ENCODE data around the gene FOXC1.

Gene FOXC1

DNA sequence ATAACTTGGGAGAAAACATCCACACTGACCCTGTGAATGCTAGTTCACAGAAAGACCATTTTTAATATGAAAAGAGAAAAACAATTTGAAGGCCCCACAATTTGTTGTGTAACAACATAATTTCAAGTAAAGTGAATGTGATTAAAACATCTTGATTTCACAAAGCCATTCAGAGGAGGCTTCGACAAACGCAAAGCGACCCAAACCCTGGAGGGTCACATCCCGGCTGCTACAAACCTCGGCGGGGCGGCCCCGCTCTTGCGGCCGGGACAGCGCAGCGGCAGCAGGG is 14.0 kb downstream of the FOXC1 start:
- no peak overlapping the region for H3K27ac ChIP-seq (ENCODE audit: low read depth, low read length)
- H3K9ac ChIP-seq (ENCODE audit: low read depth in 1 of 2, low read length in 2 of 2), result no peak overlapping the region
- no peaks in the 10 kb centered on the region for H3K9me3 ChIP-seq (ENCODE audit: control insufficient read depth in 1 of 2, low read length in 2 of 2)
- H3K27me3 ChIP-seq (ENCODE audit: control insufficient read depth in 1 of 2, insufficient read depth in 2 of 2, low read length in 2 of 2), result peaks cover 17 to 20% of the 10 kb centered on the region in 2 donors
- peaks cover 5 to 8% of the 10 kb centered on the region in 2 donors for H3K4me1 ChIP-seq (ENCODE audit: control insufficient read depth in 1 of 2, insufficient read depth in 2 of 2, low read length in 2 of 2)
- peaks cover 6 to 9% of the 10 kb centered on the region in 2 donors for H3K36me3 ChIP-seq (ENCODE audit: control insufficient read depth in 1 of 2, insufficient read depth in 2 of 2, low read length in 2 of 2)
- no peak overlapping the region for H3K4me3 ChIP-seq (ENCODE audit: low read depth in 1 of 2, low read length in 2 of 2)

DNA sequence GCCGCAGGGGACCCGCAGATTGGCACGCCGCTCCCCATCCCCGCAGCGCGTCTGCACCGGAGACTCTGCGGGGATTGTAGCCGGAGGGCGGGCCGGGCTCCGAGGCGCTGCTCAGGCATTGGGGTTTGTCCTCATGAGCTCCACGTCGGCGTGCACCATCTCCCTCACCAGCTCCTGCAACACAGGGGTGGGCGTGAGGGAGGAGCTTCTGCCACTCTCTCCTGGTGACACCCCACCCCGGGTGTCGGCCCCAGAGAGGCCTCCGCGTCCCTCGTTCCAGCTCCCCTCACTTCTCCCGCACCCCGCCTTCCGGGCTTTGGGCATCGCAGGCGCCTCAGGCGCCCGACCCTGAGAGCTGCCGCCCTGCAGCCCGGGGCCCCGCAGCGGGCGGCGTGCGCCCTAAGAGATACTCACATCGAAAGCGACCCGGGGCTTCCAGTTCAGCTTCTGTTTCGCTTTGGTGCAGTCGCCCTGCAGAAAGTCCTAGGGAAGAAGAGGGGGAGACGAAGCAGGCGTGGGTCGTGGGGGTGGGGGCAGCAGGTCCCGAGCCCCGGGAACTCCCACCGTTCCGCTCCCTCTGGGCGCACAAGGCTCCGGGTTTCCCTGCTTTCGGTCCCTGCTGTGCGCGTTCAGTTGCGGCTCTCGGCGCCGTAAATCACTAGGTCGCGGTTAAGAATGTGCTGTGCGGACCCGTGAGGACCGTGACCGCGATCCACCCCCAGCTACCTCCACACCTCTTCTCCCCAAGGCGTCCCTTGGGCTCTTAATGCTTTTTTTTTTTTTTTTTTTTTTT is 14.5 kb downstream of the FOXC1 start:
- peaks cover 6 to 9% of the 10 kb centered on the region in 2 donors for H3K36me3 ChIP-seq (ENCODE audit: control insufficient read depth in 1 of 2, insufficient read depth in 2 of 2, low read length in 2 of 2)
- H3K27me3 ChIP-seq (ENCODE audit: control insufficient read depth in 1 of 2, insufficient read depth in 2 of 2, low read length in 2 of 2), result peaks cover 20% of the 10 kb centered on the region in 2 donors
- no peaks in the 10 kb centered on the region for H3K9me3 ChIP-seq (ENCODE audit: control insufficient read depth in 1 of 2, low read length in 2 of 2)
- H3K4me3 ChIP-seq (ENCODE audit: low read depth in 1 of 2, low read length in 2 of 2), result peak overlapping the region; percentile 9 to 71
- H3K27ac ChIP-seq (ENCODE audit: low read depth, low read length), result no peak overlapping the region
- no peak overlapping the region for H3K9ac ChIP-seq (ENCODE audit: low read depth in 1 of 2, low read length in 2 of 2)
- H3K4me1 ChIP-seq (ENCODE audit: control insufficient read depth in 1 of 2, insufficient read depth in 2 of 2, low read length in 2 of 2), result peaks cover 5 to 8% of the 10 kb centered on the region in 2 donors

DNA sequence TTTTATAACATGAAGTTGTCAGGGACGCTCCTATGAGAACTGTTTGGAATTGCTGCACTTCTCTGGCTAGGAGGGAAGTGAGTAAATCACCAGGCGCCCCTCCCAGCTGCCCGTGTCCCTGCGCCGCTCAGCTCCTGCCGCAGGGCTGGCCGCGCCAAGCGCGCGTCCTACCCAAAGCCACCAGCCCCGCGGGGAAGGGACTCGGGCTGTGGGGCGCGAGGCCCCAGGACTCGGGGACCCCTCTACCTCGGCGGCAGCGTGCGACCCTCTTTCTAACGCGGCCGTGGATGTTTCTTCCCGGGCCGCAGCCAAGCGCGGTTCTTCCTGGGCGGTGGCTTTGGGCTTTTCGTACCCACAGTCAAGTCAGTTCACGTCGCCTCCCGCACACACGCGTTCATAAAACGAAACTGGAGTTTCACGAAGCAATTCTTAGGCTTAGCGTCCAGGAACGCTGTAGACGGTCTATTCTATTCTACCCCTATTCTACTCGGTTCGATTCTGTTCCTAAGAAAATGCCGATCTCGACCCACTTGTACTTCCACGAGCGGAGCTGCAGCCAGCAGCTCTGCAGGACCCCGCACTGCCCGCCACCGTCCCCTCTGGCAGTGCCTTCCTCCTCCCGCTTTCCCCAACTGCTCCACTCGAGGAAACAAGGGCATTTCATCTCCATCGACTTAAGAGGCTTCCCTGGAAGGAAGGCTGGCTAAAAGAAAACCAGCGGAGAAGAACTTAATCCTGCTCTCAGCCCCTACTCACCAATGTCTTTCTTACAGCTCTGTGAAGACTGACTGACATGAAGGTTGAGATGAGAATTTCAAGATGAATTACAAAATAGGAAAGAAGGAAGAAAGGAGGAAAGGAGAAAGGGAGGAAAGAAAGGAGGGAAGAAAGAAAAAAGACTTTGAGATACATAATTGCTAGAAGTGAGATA is 15.4 kb downstream of the FOXC1 start:
- Histone ChIP-seq H3K4me3 (ENCODE audit: low read depth in 1 of 2, low read length in 2 of 2) (peak overlapping the region; percentile 70 to 71), H3K27ac (ENCODE audit: low read depth, low read length) (no peak overlapping the region), H3K4me1 (ENCODE audit: control insufficient read depth in 1 of 2, insufficient read depth in 2 of 2, low read length in 2 of 2) (peaks cover 5 to 8% of the 10 kb centered on the region in 2 donors), H3K9me3 (ENCODE audit: control insufficient read depth in 1 of 2, low read length in 2 of 2) (no peaks in the 10 kb centered on the region), H3K9ac (ENCODE audit: low read depth in 1 of 2, low read length in 2 of 2) (peak overlapping the region; percentile 22 to 55), H3K27me3 (ENCODE audit: control insufficient read depth in 1 of 2, insufficient read depth in 2 of 2, low read length in 2 of 2) (peaks cover 18 to 20% of the 10 kb centered on the region in 2 donors), H3K36me3 (ENCODE audit: control insufficient read depth in 1 of 2, insufficient read depth in 2 of 2, low read length in 2 of 2) (peaks cover 6 to 9% of the 10 kb centered on the region in 2 donors)

DNA sequence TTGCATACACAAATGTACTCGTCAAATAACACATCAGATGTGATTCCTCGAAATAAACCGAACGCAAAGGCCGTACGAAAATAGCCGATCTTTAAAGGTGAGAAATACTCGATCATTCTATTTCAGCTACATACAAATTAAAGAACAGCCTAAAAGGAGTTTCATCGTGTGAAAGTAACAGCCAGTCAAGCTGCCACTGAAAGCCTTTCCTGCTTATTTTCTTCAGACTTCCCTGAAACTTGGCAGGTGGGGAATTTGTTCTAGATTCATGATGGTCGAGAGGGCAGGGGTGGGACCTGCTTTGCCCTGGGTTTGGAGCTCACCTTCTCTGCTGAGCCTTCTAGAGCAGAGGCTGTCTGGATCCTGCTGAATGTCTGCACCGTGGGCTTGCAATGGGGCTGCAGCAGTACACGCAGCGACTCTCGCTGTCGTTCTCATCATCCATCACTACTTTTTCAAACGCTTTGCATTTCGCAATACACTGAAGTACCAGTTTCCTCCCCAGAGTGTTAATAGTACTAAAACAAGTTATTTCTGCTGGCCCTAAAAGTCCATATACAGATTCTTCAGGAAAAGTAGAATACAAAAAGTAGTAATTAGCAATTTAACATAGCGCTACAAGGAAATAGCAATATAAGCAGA is 16.2 kb downstream of the FOXC1 start:
- H3K27me3 ChIP-seq (ENCODE audit: control insufficient read depth in 1 of 2, insufficient read depth in 2 of 2, low read length in 2 of 2), result peaks cover 16 to 20% of the 10 kb centered on the region in 2 donors
- H3K36me3 ChIP-seq (ENCODE audit: control insufficient read depth in 1 of 2, insufficient read depth in 2 of 2, low read length in 2 of 2), result peaks cover 6 to 9% of the 10 kb centered on the region in 2 donors
- H3K4me3 ChIP-seq (ENCODE audit: low read depth in 1 of 2, low read length in 2 of 2), result peak overlapping the region in 1 of 2 donors; percentile 71

DNA sequence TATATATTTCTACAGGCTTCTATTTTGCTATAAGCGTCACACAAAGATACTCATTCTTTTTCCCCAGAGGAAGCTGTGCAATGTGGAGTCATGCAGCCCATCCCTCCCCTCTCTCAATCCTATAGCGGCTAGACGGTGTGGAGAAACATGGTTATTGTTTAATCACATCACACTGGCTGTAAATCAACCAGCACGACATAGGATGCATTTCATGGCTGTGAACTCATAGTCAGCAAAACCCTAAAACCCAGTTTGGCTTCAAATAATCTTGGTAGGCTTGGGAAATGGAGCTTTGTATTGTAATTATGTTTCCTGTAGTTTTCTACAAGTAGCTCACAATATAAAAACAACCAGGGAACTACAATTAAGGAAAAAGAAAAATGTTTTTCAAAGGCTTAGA is 16.8 kb downstream of the FOXC1 start:
- Histone ChIP-seq H3K36me3 (ENCODE audit: control insufficient read depth in 1 of 2, insufficient read depth in 2 of 2, low read length in 2 of 2) (peaks cover 6 to 9% of the 10 kb centered on the region in 2 donors), H3K9me3 (ENCODE audit: control insufficient read depth in 1 of 2, low read length in 2 of 2) (no peaks in the 10 kb centered on the region), H3K4me1 (ENCODE audit: control insufficient read depth in 1 of 2, insufficient read depth in 2 of 2, low read length in 2 of 2) (peaks cover 5 to 8% of the 10 kb centered on the region in 2 donors), H3K27ac (ENCODE audit: low read depth, low read length) (no peak overlapping the region), H3K4me3 (ENCODE audit: low read depth in 1 of 2, low read length in 2 of 2) (no peak overlapping the region), H3K27me3 (ENCODE audit: control insufficient read depth in 1 of 2, insufficient read depth in 2 of 2, low read length in 2 of 2) (peaks cover 16 to 20% of the 10 kb centered on the region in 2 donors), H3K9ac (ENCODE audit: low read depth in 1 of 2, low read length in 2 of 2) (no peak overlapping the region)

More for the DNA sequence above, 16.2 kb downstream of the FOXC1 start:
- H3K27ac ChIP-seq (ENCODE audit: low read depth, low read length), result no peak overlapping the region
- H3K4me1 ChIP-seq (ENCODE audit: control insufficient read depth in 1 of 2, insufficient read depth in 2 of 2, low read length in 2 of 2), result peaks cover 5 to 8% of the 10 kb centered on the region in 2 donors
- no peaks in the 10 kb centered on the region for H3K9me3 ChIP-seq (ENCODE audit: control insufficient read depth in 1 of 2, low read length in 2 of 2)
- H3K9ac ChIP-seq (ENCODE audit: low read depth in 1 of 2, low read length in 2 of 2), result no peak overlapping the region

DNA sequence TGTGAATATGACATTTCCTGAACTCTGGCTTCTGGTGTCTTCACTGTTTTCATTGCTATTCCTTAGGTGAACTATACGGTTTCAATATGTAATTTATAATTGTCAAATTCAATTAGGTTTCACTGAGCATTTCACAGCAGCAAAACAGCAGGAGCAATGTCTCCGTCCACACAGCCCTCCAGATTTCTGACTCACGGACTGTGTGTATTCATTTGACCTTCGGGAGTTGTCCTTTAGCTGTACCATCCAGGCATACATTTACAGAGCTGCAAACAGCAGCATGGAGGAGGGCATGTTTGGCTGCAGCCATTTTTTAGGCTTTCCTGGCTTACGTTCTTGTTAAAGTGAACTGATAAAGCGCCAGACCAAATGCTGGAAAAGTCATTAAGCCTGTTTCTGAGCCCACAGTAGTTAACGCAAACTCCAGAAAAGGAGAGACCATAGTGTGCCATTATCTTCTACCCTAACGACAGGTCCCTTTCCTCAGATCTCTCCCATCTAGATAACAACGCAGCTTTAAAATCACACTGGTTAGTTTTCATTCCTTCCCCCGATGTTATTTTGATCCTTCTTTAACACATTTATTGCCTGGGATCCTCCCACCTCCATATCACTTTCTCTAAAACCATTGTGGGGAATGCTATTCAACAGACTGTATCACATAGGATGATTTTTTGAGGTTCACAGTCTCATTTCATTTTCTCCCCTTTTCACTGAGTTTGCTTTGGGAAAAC is 18.3 kb downstream of the FOXC1 start:
- no peak overlapping the region for H3K27ac ChIP-seq (ENCODE audit: low read depth, low read length)
- H3K4me3 ChIP-seq (ENCODE audit: low read depth in 1 of 2, low read length in 2 of 2), result no peak overlapping the region
- no peaks in the 10 kb centered on the region for H3K9me3 ChIP-seq (ENCODE audit: control insufficient read depth in 1 of 2, low read length in 2 of 2)
- H3K27me3 ChIP-seq (ENCODE audit: control insufficient read depth in 1 of 2, insufficient read depth in 2 of 2, low read length in 2 of 2), result peaks cover 12 to 17% of the 10 kb centered on the region in 2 donors
- H3K9ac ChIP-seq (ENCODE audit: low read depth in 1 of 2, low read length in 2 of 2), result no peak overlapping the region
- peaks cover 0 to 4% of the 10 kb centered on the region in 2 donors for H3K36me3 ChIP-seq (ENCODE audit: control insufficient read depth in 1 of 2, insufficient read depth in 2 of 2, low read length in 2 of 2)
- peaks cover 5 to 8% of the 10 kb centered on the region in 2 donors for H3K4me1 ChIP-seq (ENCODE audit: control insufficient read depth in 1 of 2, insufficient read depth in 2 of 2, low read length in 2 of 2)

DNA sequence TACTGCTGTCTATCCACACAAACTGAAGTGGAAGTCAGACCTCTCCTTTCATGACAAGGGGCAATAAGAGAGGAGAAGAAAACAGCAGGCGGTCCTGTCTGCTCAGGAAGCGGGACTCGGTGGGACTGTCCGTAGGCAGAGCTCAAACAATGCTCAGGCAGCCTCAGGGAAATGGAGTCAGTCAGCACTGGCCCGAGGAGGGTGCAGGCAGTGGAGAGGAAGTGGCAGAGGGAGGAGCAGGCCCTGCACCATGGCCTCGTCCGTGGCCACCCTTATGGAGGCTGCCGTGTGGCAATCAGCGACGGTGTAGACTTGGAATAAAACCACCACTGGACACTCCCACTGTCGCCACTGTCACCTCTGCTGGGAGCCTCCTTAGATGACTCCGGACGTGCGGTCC is 19.6 kb downstream of the FOXC1 start:
- Histone ChIP-seq H3K27ac (ENCODE audit: low read depth, low read length) (no peak overlapping the region), H3K4me1 (ENCODE audit: control insufficient read depth in 1 of 2, insufficient read depth in 2 of 2, low read length in 2 of 2) (peaks cover 5 to 8% of the 10 kb centered on the region in 2 donors), H3K27me3 (ENCODE audit: control insufficient read depth in 1 of 2, insufficient read depth in 2 of 2, low read length in 2 of 2) (peaks cover 12 to 14% of the 10 kb centered on the region in 2 donors), H3K9me3 (ENCODE audit: control insufficient read depth in 1 of 2, low read length in 2 of 2) (no peaks in the 10 kb centered on the region), H3K36me3 (ENCODE audit: control insufficient read depth in 1 of 2, insufficient read depth in 2 of 2, low read length in 2 of 2) (peaks cover 0 to under 1% of the 10 kb centered on the region in 2 donors), H3K4me3 (ENCODE audit: low read depth in 1 of 2, low read length in 2 of 2) (no peak overlapping the region), H3K9ac (ENCODE audit: low read depth in 1 of 2, low read length in 2 of 2) (no peak overlapping the region)

DNA sequence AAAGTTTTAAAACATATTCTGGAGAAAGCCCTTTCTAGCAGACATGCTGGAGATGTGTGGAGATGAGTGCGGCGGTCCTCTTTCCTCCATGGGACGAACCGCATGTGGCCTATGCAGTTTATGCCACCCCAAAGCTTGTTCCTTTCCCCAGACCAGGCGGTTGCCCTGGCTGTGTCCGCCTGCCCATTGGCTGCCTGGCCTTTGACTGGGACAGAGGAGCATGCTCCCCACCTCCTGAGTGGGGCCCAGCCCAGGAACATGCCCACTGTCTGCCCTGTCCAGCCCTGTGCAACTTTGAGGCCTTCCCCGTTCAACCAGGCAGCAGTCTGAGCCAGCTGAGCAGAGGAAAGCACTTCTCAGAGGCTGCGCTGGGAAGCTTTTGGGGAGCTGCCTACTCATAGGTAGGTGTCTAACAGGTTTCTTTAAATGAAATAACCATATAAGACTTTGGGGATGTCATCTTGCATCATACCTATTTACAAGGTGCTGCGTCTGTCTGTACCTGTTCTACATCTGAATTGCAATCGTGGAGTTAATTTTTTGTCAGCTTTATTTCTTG is 20.6 kb downstream of the FOXC1 start:
- Histone ChIP-seq H3K27me3 (ENCODE audit: control insufficient read depth in 1 of 2, insufficient read depth in 2 of 2, low read length in 2 of 2) (peaks cover 10% of the 10 kb centered on the region in 2 donors), H3K4me3 (ENCODE audit: low read depth in 1 of 2, low read length in 2 of 2) (no peak overlapping the region), H3K36me3 (ENCODE audit: control insufficient read depth in 1 of 2, insufficient read depth in 2 of 2, low read length in 2 of 2) (peaks cover 0 to 4% of the 10 kb centered on the region in 2 donors), H3K9ac (ENCODE audit: low read depth in 1 of 2, low read length in 2 of 2) (no peak overlapping the region), H3K4me1 (ENCODE audit: control insufficient read depth in 1 of 2, insufficient read depth in 2 of 2, low read length in 2 of 2) (peaks cover 3 to 6% of the 10 kb centered on the region in 2 donors), H3K27ac (ENCODE audit: low read depth, low read length) (no peak overlapping the region), H3K9me3 (ENCODE audit: control insufficient read depth in 1 of 2, low read length in 2 of 2) (no peaks in the 10 kb centered on the region)

DNA sequence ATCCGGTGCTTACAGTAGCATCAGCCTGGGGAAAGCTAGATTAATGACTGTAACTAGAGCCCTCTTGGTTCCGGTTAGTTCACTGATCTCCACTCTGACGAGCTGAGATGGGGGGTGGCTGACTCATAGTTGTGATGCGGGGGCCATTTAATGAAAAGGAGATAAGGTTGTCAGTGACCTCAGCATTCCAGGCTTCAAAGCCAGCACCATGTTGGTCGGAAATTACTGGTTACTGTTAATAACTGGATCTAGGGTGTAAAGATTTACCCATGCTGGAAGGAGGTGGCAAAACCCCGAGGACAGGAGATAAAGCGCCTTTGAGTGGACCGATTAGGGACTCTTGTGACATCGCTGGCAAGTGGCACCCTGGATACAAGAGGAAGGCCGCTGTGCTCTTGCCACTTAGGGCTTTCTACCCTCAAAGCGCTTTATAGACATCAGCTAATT is 21.1 kb downstream of the FOXC1 start:
- H3K27ac ChIP-seq (ENCODE audit: low read depth, low read length), result no peak overlapping the region
- H3K4me1 ChIP-seq (ENCODE audit: control insufficient read depth in 1 of 2, insufficient read depth in 2 of 2, low read length in 2 of 2), result peaks cover 0 to 2% of the 10 kb centered on the region in 2 donors
- peaks cover 5 to 6% of the 10 kb centered on the region in 2 donors for H3K27me3 ChIP-seq (ENCODE audit: control insufficient read depth in 1 of 2, insufficient read depth in 2 of 2, low read length in 2 of 2)
- no peaks in the 10 kb centered on the region for H3K9me3 ChIP-seq (ENCODE audit: control insufficient read depth in 1 of 2, low read length in 2 of 2)
- no peak overlapping the region for H3K9ac ChIP-seq (ENCODE audit: low read depth in 1 of 2, low read length in 2 of 2)
- H3K4me3 ChIP-seq (ENCODE audit: low read depth in 1 of 2, low read length in 2 of 2), result no peak overlapping the region
- H3K36me3 ChIP-seq (ENCODE audit: control insufficient read depth in 1 of 2, insufficient read depth in 2 of 2, low read length in 2 of 2), result peaks cover 0 to 4% of the 10 kb centered on the region in 2 donors

All from duodenal mucosa (tissue), 2 donors.